Choroid plexus epithelial cell (primary cell): ENCODE measurements around the gene FBXO8.

Experiments used
- DNase-seq: peaks from one replicate; pipeline ENCODE4 v3.0.0-alpha.2; 2010; ENCODE audit warnings: low read depth
- H3K4me3 ChIP-seq: 2 replicates; pipeline ENCODE4 v1.5.1; 2011; ENCODE audit warnings: low read depth, mild to moderate bottlenecking, control low read depth, low read length, moderate library complexity
- TF ChIP-seq, protein P1 (sequence below): conservative IDR thresholded peaks from 2 replicates; pipeline ENCODE4 v1.5.1; 2011; ENCODE audit warnings: low read depth, mild to moderate bottlenecking, control low read depth, inconsistent platforms, low read length, moderate library complexity

The FBXO8 gene, protein sequence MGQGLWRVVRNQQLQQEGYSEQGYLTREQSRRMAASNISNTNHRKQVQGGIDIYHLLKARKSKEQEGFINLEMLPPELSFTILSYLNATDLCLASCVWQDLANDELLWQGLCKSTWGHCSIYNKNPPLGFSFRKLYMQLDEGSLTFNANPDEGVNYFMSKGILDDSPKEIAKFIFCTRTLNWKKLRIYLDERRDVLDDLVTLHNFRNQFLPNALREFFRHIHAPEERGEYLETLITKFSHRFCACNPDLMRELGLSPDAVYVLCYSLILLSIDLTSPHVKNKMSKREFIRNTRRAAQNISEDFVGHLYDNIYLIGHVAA

DNA sequence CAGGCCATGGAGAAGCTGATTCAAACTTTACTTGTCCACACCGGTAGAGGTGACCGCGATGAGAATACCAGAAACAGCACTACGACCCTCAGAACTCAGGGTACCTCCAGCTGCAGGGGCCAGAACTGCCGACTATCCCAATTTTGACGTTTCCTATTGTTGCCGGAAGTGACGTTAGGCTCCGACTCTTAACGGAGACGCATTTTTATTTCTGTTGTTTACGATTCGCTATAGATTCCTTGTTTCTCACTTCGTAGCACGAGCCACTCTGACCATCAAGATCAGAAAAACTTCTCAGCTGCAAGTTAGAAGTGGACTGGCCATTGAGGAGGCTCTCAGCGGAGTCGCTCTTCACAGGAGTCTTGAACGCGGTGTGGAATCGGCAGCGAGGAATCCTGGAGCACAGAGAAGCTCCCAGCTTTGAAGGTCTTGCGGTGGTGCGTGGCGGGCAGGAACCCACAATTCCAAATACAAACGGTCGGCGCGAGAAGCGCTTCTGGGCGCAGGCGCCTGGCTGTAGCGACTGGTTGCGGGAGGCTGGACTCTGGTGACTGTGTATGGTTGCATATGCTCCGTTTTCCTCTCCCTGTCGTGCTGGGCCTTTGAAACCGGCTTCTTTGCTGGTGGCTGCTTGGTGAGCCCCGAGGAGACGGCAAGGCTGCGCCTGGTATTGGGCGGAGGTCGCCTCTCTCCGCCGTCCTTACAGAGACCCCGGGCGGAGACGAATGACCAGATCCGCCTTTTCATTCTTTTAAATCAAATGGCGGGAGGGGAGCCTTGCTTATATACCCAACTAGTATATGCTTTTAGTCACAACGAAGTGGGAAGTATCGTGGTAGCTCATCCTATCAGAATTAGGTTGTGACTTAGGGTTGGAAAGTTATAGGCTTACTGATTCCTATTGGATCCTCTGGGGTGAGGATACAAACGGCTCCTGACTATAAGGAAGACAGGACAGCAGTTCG is at the start of gene FBXO8, which contains the start of gene CEP44:
Gene FBXO8, minus strand, starts transcription at position 161 of the 965 bp plus-strand sequence. CDS start 20,575 bp downstream, outside the sequence.
Gene CEP44, plus strand, starts transcription at position 405 of the 965 bp plus-strand sequence. CDS start 15,211 bp downstream, outside the sequence.
- DNase-seq = peak; percentile 81
- peak within 1 kb of the TSS; percentile 92 for H3K4me3 ChIP-seq
- TF ChIP-seq, protein P1, sequence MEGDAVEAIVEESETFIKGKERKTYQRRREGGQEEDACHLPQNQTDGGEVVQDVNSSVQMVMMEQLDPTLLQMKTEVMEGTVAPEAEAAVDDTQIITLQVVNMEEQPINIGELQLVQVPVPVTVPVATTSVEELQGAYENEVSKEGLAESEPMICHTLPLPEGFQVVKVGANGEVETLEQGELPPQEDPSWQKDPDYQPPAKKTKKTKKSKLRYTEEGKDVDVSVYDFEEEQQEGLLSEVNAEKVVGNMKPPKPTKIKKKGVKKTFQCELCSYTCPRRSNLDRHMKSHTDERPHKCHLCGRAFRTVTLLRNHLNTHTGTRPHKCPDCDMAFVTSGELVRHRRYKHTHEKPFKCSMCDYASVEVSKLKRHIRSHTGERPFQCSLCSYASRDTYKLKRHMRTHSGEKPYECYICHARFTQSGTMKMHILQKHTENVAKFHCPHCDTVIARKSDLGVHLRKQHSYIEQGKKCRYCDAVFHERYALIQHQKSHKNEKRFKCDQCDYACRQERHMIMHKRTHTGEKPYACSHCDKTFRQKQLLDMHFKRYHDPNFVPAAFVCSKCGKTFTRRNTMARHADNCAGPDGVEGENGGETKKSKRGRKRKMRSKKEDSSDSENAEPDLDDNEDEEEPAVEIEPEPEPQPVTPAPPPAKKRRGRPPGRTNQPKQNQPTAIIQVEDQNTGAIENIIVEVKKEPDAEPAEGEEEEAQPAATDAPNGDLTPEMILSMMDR = no peak

DNA sequence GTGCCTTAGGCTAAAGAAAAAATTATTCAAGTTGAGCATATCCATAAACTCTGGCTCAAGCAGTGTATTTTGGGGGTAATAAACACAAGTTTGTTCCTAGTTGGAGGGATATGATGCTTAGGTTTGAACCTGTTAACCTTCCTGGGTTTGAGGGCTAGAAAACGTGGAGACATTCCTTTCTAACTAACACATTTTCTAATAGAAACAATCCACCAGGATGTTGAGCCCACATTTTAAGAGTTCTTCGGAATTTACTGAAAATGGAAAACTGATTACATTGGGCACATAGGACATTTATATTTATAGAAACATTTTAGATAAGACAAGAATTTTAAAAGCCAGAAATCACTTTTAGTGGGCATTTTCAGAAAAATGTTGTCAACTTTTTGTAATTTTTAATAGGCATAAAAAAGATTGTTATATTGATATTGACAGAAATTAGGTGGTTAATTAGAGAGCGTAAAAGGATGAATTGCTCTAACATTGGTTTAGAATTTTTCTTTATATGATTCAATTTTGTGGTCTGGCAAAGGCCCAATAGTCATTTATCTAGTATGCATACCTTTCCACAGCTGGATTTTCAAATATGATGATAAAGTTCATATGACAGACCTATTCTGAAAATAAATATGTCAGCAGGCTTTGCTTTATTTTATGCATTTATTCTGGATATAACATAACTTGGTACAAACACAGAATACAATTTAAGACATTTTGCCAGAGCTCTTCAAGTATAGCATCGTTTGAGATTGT is 49.5 kb upstream of the FBXO8 start:
- TF ChIP-seq, protein P1 = no peak
- peak; percentile 69 for DNase-seq
- H3K4me3 ChIP-seq = no peak overlapping the region

DNA sequence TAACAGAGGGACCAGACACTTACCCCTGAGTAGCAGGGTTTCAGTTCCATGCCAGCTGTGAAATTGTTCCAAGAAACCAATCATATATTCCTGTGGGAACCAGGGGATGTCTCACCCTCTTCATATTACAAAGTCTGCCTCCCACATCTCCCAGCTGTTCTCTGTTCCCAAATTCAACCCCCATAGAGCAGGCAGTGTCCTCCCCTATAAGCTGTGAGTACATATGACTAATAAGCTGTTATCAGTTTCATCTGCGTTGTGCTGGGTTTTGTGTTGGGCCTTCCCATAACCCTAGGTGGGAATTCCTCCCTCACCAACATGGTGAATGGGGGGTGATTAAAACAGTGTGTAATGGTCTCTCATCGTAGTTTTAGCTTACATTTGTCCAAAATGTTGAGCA is 41.3 kb upstream of the FBXO8 start:
- DNase-seq = peak; percentile 61
- TF ChIP-seq, protein P1 = no peak
- no peak overlapping the region for H3K4me3 ChIP-seq

DNA sequence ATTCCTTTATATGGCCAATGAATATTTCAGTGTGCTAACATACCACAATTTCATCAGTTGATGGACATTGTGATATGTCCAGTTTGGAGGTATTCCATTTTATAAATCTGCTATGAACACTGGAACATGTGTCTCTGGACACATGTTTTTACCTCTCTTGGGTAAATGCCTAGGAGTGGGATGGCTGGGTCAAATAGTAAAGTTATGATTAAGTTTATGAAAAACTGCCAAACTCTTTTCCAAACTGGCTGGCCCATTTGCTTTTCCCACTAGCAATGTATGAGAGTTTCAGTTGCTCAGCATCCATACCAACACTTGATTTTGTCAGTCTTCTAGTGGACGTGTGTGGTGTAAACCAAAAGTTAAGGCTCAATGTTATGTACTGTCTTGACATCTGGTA is 40.8 kb upstream of the FBXO8 start:
- TF ChIP-seq, protein P1 = no peak
- DNase-seq = peak; percentile 34
- H3K4me3 ChIP-seq = no peak overlapping the region

DNA sequence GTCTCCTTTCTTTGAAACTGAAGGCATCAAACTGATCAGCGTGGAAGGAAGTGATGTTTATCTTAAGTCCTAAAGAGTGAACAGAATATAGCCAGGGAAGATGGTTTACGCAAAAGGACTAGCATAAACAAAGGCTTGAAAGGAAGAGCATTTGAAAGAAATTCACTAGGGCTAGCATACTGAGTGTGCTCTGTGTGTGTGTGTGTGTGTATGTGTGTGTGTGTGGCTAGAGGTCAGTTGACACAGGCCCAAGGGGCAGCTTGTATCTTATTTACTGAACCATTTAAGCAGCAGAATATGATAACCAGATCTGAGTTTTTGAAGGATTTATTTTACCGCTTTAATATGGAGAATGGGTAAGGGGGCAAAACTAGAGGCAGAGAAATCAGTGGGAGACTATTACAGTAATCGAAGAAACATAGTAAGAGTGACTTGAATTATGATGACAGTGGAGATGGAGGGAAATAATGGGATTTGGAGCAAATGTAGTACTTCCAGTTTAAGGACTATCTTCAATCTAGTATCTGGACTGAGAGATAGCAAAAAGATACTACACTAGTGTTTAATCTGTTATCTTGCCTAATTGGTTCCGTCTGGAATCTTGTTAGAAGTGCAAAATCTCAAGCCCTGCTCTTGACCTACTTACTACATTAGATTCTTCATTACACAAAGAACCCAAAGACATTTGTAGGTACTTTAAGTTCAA is 37.2 kb upstream of the FBXO8 start:
- DNase-seq = peak; percentile 15
- H3K4me3 ChIP-seq = no peak overlapping the region
- TF ChIP-seq, protein P1 = no peak
